ENCODE results near the gene NEGR1.

Gene NEGR1

DNA sequence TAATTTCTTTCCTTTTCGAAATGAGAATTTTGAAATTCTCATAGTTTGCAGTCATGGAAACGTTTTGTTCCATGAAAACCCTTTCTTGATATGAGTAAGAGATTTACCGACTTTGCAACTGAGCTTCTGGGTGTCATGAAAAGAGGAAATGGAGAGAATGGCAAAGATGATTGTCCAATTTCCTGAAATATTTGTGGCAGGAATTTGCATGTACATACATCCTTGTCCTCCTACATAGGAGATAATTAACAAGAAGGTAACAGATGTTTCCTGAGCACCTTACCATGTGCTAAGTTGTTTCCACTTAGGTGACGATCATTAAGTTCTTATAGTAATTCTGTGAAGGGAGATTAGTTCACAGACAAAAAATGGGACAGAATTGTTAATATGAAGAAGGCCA, 170.7 kb downstream of the NEGR1 start:
- DNase-seq, result no peak

DNA sequence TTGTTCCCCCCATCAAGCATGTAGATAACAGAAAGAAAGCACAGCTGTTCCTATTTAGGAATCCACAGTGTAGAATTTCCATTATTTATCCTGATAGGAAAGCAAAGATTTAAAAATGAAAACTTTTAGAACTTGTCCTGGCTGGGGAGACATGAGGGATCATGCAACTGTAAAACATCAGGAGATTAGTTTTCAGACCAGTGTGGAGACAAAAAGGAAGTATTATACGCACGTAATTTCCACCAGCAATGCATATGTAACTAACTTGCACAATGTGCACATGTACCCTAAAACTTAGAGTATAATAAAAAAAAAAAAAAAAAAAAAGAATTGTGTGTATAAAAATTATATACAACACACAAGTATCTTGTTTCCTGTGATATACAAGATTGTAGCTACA, 172.4 kb downstream of the NEGR1 start:
- no peak for DNase-seq

DNA sequence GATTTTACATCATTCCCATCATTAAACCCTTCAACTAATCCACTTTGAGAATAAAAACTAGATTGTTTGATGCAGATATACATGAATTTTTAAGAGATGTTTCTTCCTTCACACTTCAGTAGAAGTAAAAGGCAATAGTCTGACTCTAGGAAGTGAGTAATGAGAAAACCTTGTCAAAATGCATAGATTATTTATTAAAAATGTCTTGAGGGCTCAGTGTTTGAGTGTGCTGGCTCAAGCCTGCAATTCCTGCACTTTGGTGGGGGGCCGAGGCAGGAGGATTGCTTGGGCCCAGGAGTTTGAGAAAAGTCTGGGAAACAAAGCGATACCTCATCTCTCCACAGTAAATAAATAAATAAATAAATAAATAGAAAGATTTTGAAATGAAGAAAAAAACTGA, 177.1 kb downstream of the NEGR1 start:
- DNase-seq, result no peak

GRCh38 chr1:72101840-72102632, 180.3 kb downstream of the NEGR1 start:
- no peak for DNase-seq

- DNase-seq, result no peak
Measured at GRCh38 chr1:72100771-72101170, 181.6 kb downstream of the NEGR1 start.

GRCh38 chr1:72097851-72098570, 184.3 kb downstream of the NEGR1 start:
- DNase-seq, result no peak

DNA sequence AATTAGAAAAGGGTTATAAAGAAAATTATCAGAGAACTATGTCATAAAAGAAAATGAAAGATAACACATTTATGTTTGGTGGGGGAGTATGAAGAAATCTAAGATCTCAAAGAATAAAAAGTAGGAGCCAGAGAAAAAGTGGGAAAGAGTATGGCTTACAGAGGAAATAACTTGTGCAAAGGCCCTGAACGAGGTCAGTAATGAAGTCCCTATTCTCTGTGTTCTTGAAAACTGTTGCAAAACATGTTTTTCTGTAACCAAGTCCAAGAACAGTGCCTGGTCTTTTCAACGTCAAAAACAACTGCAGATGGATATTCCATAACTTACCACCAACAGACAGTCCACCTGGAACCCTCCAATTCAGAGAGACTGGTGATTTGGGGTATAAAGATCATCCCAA, 188.1 kb downstream of the NEGR1 start:
- no peak for DNase-seq

- DNase-seq, result no peak
Measured at GRCh38 chr1:72086394-72086793, 195.9 kb downstream of the NEGR1 start.

DNA sequence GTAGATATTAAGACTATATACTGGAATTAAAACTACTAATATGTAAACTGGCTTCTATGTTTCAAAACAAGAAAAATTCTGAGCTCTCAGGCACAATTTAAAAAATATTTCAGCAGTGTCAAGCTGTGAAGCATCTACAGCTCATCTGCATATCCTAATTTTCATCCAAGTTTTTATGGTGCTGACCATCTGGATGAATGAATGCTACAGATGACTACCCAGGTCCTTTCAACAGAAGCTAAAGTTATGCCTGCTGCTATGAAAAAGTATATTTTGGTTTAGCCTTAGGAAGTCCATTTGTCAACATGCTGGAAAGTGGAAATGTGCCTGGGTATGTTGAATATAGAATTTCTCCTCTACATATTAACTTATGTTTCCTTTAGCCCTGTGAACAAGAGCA, 206.9 kb downstream of the NEGR1 start:
- no peak for DNase-seq

- no peak for DNase-seq
Measured at GRCh38 chr1:72066431-72066830, 215.9 kb downstream of the NEGR1 start.

GRCh38 chr1:72064196-72065075, 217.9 kb downstream of the NEGR1 start:
- no peak for DNase-seq

DNA sequence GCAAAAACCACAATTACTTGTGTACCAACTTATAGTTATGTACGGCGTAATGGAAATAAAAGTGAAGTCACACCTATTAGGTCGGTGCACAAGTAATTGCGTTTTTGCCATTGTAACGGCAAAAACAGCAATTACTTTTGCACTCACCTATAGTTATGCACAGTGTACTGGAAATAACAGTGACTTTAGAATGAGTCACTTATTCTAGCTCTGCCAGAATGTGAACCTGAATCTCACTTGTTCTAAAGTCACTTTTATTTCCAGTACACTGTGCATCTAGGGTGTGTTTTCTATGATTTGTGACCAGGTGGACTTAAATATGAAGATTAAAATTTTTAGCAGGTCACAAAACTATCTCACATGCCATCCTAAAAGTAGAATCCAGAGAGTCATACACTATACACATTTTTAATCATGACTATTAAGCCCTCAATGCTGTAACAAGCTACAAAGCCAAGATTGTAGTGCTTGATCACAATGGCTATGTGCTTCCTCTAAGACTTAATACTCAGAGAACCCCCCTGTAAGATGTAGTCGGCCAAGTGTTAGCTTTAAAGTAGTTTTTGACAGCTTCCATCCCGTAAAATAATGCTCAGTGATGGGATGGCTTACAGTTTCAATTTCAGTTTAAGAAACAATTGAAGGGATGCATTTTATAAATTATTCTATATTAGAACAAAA, 218.8 kb downstream of the NEGR1 start:
- DNase-seq, result no peak

DNA sequence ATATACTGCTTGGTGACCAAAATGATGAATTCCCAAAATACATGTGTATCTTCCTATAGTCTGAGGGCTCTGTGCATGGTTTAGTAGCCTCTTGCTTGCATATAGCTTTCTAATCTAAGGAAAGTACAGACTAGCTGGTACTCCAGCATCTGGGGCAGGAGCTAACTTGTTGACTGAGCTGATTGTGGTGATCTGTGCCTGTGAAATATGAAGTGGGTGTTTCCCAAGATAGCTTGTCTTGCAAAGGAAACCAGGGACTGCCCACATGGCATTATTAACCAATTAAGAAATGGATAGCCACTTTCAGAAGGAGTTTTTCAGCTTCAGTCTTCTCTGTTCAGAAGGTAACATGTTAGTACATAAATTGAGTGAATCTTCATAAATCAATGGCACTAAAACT, 219.8 kb downstream of the NEGR1 start:
- peak; percentile 7 for DNase-seq

DNA sequence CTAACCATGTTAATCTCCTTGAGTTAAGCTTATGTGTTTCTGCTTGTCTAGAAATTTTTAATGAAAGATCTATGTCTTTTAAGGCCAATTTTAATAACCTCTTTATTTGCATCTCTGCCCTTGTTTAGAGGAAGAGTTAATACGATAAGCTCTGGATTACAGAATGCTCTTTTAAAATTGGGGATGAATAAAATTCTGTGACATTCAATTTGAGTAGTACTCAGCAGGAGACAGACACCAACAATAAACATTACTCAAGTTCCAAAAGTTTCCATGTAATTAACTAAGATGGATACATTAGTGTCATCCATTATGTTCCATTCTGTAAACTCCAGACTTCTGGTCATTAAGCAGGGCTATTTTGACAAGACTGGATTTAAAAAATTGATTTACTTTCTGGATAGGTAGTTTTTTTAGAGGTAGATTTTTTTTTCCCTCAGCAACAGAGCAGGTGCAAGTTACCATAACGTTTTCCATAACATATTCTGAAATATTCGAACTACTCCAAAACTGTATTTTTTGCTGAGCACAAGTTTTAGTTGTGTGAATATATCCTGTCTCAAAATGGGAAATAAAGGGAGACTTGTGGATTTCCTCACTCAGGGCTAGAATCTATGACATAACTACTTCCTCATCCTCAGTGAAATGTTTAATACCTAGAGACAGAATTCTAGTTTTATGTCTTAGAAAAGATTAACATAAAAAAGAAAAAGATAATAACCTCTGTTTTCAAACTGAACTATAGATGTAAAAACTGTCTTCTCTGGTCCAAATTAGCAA, 221.7 kb downstream of the NEGR1 start:
- no peak for DNase-seq

DNA sequence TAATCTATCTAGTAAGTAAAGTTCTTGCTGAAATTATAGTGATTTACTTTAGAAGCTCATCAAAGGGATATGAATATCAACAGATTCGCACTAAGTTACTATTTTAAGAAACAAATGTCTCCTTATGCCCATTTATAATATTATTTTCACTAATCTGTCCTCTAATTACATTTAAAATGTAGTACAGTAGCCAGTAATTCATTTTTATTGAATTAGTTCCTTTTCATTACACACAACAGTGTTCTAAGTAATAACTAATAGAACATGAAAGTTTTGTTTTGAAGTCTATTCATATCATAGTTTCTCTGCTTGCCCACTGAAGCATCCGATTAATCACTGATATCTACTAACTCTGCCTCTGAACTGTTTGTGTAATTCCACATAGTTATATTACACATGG, 225.8 kb downstream of the NEGR1 start:
- no peak for DNase-seq

DNA sequence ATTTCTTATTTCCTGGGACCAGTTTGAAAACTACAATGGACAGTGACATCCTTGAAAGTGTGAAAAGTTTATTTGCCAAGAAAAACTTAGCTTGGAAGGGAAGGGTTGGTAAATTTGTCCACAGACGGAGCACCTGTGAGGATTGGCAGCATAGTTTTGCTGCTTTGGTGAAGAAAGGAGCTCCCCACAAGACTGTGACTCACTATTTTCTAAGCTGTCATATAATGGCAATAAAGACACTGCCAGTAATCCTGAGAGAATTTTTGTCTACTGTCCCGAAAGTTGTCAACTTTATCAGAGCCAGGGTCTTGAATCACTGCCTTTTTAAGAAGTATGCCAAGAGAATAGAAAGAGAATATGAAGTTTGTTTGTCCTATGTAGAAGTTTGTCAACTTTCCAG, 230.8 kb downstream of the NEGR1 start:
- DNase-seq, result no peak

DNA sequence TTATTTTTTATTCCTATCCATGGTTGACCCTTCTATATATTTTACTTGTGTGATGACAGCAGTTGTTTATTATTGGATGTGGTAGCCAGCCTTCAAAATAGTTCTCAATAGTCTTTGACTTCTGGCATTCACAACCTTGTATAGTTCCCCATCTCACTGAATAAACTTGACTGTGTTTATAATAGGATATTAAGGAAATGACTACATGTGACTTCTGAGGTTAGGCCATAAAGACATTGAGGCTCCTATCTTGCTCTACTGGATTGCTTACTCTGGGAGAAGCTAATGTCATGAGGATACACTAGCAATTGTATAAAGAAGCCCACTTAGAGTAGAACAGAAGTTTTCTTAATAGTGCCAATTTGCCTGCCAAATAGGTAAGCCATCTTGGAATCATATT, 231.8 kb downstream of the NEGR1 start:
- DNase-seq, result no peak

GRCh38 chr1:72037745-72038343, 244.5 kb downstream of the NEGR1 start:
- DNase-seq, result peak; percentile 58

GRCh38 chr1:72034827-72035226, 247.5 kb downstream of the NEGR1 start:
- DNase-seq, result no peak

- DNase-seq, result no peak
Measured at GRCh38 chr1:72023063-72023930, 259.0 kb downstream of the NEGR1 start.

DNA sequence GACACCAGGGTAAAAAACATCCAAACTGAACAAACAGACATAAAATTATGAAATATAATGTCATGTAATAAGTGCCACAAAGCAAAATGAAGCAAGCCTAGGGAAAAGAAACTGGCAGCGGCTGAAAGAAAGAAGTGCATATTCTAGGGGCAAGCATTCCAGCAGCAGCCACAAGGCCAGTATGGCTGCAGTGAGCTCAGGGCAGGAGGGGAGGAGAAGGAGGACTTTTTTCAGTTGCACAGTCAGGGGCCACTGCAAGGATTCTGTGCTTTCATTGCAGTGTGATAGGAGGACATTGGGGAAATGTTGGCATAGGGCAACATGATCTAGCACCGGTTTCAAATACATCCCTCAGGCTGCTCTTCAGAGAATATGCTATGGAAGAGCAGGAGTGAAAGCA, 263.8 kb downstream of the NEGR1 start:
- no peak for DNase-seq

Measured in NCI-H1105 treated with DMSO at 0.1 percent for 48 hours (cell line).